ENCODE measurements around the gene MYRFL.

MYRFL gene

DNA sequence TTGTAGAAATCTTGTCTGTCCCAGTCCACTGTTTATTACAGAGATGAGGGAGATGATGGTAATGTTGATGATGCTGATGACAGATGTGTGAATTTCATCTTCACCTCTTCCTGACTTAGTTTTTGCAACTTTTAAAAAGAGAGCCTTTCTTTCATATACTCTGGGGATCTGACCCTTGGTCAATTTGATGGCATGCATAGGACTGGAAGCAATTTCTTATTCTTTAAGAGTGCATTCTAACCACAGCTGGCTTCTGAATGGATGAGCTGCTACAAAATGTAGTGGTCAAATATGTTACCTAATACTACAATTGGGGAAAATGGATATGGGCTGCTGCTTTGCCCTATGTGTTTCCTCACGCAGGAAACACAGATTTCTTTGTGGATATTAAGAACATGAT lies 80.8 kb downstream of the MYRFL start:
- no peak for TF ChIP-seq CTCF (IDR thresholded peaks at IDR 0.05; ENCODE audit: insufficient read depth, missing control alignments)
- FAIRE-seq (no peak), DNase-seq (ENCODE audit: insufficient read length, low spot score) (no peak)

DNA sequence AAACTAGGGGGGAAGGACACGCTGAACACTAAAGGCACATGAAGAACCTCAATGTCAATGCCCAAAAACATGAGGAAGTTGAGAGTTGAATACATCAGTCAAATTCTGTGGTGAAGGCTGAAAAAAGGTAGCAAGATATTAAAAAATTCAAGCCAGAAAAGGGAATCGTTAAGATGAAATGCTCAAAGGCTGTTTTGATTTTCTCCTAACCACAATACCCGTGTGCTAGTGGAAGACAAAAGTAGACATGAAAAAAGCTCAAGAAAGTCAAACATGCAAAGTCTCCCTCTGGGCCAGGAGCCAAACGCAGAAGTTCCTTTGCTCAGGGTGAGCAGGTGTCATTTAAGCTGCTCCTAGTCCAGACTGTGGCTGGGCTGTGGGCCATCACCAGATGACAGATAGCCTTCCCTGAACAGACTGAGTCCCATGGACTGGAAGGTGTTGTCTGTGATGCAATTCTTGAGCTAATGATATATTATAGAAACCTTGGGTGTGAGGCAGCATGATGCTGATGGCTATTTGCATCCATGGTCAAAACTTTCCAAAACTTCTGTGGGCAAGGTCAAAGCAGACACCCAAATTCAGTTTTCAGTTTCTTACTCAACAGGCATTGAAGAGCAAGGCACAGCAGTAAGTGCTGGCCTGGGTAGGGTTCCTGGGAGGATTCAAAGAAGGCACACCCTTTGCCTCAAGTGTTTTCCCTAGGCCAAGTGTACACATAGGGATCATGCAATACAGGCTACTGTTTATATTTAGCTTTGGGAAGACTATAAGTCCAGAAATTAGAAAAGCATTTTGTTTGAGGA lies 81.6 kb downstream of the MYRFL start:
- TF ChIP-seq CTCF (IDR thresholded peaks at IDR 0.05; ENCODE audit: insufficient read depth, missing control alignments) = no peak
- FAIRE-seq (no peak), DNase-seq (ENCODE audit: insufficient read length, low spot score) (no peak)

- no peak for TF ChIP-seq CTCF (IDR thresholded peaks at IDR 0.05; ENCODE audit: insufficient read depth, missing control alignments)
- FAIRE-seq = no peak
- DNase-seq (ENCODE audit: insufficient read length, low spot score) = no peak
These were observed 83.2 kb downstream of the MYRFL start for GRCh38 chr12:69908203-69908602.

DNA sequence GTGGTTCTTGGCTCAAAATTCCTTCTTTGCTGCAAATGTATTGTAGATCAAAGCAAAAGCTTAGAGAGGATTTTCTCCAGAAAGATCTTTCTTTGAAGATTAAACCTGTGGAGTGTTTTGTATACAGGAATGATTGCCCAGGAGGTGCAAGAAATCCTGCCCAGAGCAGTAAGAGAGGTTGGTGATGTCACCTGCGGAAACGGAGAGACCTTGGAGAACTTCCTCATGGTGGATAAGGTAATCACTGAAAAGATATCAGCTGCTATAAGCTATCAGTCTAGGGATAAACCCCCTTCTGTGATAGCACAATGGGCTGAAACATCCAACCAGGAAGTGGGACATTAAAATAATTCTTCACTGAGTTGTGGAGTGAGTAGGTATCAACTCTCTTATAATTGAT lies 85.7 kb downstream of the MYRFL start:
- no peak for FAIRE-seq
- no peak for TF ChIP-seq CTCF (IDR thresholded peaks at IDR 0.05; ENCODE audit: insufficient read depth, missing control alignments)
- no peak for DNase-seq (ENCODE audit: insufficient read length, low spot score)

DNA sequence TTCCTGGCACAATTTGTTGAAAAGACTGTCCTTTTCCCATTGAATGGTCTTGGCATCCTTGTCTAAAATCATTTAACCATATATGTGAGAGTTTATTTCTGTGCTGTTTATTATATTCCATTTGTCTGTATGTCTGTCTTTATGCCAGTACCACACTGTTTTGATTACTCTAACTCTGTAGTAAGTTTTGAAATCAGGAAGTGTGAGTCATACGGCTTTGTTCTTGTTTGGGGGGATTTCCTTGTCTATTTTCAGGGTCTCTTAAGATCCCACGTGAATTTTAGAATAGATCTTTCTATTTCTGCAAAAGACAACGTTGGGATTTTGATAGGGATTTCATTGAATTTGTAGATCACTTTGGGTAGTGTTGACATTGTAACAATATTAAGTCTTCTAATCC lies 88.5 kb downstream of the MYRFL start:
- TF ChIP-seq CTCF (IDR thresholded peaks at IDR 0.05; ENCODE audit: insufficient read depth, missing control alignments) = no peak
- no peak for FAIRE-seq
- DNase-seq (ENCODE audit: insufficient read length, low spot score) = no peak

DNA sequence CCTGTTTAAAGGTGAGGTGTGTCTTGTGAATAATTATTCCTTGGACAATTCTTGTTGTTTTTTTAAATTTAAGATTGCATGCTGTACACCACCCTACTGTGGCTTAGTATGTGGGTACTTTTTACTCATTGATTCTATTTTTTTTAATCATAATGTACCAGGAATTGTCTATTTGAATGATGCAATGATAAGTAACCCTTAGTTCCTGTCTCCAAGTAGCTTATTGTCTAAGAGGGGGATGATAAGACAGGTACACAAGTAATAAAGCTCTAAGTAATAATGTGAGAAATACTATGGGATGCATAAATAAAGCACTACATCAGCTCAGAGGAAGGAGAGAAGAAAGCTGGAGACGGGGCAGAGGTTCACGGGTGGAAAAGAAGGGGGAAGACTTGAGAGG lies 90.9 kb downstream of the MYRFL start:
- DNase-seq (ENCODE audit: insufficient read length, low spot score) (no peak), FAIRE-seq (no peak)
- no peak for TF ChIP-seq CTCF (IDR thresholded peaks at IDR 0.05; ENCODE audit: insufficient read depth, missing control alignments)

DNA sequence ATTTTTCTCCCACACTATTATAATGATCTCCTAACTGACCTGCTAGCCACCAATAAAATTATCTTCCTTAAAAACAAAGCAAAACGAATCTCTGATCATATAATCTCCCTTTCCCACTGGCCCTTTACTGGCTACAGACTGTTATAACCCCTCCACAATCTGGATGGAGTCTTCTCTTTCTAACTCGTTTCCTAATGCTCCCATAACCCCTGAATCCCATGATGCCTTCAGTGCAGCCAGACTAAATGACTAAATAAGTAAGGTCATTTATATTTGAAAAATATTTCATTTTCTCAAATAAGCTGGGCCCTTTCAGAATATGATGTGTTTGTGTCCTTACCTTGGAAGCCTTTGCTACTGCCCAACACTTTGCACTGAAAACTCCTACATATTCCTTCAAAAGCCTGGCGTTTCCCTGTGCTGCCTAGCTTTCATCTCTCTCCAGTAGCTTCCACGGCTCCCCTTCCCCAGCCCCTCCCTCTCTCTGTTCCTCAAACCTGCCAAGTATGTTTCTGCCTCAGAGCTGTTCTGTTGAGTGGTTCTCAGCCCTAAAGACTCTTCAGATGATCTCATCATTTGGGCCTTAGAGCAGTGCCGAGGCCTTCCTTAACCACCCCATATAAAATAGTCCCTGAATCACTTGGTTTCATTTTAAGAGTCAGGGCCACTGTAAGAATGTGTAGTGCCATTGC lies 91.7 kb downstream of the MYRFL start:
- no peak for FAIRE-seq
- TF ChIP-seq CTCF (IDR thresholded peaks at IDR 0.05; ENCODE audit: insufficient read depth, missing control alignments) = no peak
- DNase-seq (ENCODE audit: insufficient read length, low spot score) = no peak

All from D721Med (cell line).